ENCODE measurements around the gene CST9. TPM values are rescaled to one million over a fixed set of nuclear protein-coding genes. Genes with fewer than 3 reads are reported as not detected.

Gene CST9, protein sequence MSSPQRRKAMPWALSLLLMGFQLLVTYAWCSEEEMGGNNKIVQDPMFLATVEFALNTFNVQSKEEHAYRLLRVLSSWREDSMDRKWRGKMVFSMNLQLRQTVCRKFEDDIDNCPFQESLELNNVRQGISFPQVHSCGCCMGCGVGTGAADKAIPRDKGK
- total RNA-seq, result not detected

DNA sequence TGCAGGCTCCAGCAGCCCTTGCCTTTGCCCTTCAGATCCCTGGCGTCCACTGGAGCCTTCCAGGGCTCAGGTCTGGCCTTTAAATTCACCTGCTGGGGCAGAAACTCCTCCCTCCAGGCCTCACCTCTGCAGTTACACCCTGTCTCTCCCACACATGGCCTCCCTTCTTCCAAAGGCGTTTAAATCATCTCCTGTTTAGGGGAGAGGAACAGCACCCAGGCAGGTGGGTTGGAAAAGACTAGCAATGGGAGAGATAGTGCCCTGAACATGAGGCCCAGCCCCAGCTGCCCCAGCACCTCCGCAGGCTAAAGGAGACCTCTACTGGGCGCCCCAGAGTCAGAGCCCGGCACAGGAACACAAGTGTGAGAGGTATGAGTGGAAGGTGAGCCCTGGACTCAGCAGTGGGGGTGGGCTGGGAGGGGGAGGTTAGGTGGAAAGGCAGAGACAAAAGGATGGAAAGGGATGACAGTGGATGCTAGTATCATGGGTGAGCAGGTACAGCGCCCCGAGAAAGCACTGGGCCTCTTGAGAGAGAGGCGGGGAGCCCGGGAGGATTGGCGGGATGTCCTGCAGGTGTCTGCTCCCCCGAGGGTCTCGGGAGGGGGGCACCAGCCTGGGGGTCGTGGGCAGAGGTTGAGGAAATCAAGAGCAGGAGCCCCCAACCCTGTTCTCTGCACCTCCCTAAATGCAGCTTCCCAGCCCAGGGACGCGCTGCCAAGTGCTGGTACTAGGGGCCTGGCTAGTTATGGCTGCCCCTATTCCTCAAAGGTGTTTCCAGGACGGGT lies at the start of gene CST9:
Gene CST9, minus strand, starts transcription at position 51 of the 785 bp plus-strand sequence. CDS start 53 bp downstream, outside the sequence.
- no peak for ATAC-seq

DNA sequence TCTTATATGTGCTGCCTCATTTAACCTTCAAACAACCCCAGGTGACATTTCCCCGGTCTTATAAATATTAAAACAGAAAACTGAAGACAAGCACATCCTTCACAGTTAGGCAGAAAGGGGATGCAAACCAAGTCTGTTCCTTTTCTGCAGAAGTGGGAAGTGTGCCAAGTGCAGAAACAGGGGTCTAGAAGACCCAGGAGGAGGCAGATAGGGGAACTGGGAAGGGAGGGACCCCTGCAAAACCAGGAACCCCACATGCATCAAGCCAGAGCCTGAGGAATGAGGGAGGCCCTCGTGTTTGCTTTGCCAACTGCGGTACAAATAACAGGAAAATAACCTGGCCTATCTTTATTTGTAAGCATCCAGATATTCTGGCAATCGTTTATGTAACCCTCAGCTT lies 49.0 kb upstream of the CST9 start:
- no peak for ATAC-seq

DNA sequence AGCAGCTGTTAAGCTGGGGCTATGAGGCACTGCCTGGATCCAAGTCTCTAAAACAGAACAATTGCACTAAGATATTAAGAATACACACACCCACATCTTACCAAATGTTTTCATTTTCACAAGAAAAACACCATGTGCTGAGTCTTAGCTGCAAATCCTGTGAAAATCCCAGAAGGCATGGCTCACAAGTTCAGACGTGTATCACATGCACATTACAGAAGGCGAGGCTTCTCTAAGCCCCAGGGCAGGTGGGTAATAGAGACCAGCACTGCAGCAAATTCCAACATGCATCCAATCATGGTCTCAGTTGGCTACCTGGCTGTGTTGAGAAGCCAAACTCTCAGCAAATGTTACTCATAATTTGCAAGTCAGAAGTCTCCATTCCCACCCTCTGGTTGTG lies 48.3 kb upstream of the CST9 start:
- peak; percentile 86 for ATAC-seq

DNA sequence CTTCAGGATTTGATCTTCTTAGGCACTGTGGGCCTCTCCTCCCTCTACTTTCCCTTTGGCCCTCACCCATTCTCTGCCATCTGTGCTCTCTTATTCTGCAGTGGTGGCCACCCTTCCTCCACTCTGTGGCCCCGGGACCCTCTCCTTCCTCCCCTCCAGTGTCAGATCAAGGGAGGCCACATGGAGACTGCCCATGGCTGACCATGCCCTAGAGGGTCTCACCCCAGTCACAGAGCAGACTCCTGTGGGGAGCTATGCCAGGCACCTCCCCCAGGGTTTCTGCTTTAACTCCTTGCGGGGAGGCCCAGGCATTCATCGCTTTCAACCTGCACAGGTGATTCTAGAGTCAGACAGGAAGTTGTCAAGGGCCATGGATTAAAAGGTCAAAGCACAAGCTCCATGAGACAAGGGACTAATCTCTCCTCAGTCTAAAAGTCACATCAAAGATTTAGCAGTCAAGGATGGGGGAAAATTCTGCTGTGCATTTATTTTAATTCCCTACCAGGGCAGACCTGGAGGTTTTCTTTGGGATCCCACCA lies 47.8 kb upstream of the CST9 start:
- no peak for ATAC-seq

DNA sequence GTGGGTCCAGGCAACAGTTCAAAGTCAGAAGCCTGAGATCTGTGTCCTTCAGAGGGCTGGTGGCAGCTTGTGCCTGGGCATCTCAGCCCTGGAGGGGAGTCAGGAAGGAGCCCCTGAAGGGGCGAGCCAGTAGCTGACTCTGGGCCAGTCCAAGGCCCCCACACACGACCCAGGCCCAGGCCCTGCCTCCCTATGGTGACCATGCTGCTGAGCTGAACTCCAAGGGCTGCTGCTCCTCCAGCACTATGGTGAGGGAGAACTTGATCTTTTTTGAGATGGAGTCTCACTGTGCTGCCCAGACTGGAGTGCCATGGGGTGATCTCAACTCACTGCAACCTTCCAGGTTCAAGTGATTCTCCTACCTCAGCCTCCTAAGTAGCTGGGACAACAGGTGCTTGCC lies 47.2 kb upstream of the CST9 start:
- no peak for ATAC-seq

DNA sequence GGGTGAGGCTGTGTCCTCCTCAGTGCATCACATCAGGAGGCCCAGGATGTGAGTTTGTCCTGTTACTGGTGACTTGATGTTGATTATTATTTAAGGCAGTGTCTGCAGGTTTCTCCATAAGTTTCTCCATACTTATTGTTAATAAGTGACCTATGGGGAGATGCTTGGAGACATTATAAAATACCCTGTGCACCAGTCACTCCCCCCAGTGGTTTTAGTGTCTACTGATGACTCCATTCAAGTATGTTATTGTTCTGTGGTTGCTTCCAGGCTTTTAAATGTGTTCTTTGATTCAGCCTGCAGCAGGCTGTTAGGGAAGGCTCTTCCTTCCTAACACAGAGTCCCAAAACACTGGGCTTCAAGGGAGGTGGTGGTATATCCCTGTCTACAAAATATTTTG lies 46.7 kb upstream of the CST9 start:
- ATAC-seq, result no peak

DNA sequence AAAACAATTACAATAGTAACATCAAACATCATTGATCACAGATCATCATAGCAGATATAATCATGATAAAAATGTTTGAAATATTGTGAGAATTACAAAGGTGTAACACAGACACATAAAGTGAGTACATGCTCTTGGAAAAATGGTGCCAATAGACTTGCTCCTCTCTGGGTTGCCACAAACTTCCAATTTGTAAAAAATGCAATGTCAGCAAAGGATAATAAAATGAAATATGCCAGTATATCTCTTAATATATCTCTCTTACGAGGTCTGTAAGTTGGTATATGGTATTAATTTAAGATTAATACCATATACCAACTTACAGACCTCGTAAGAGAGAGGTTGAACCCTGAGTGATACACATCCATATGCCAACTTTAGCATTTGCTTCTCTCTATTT lies 45.4 kb upstream of the CST9 start:
- ATAC-seq, result no peak

DNA sequence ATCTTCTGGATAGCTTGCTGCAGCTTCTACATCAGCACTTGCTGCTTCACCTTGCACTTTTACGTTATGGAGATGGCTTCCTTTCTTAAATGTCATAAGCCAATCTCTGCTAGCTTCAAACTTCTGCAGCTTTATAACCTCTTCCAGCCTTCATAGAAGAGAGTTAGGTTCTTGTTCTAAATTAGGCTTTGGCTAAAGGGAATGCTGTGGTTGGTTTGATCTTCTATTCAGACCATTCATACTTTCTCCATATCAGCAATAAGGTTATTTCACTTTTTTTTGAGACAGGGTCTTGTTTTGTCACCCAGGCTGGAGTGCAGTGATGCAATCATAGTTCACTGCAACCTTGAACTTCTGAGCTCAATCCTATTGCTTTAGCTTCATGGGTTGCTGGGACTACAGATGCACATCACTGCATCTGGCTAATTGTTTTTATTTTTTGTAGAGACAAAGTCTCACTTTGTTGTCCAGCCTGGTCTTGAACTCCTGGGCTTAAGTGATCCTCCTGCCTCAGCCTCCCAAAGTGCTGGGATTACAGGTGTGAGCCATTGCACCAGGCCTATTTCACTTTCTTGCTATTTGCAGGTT lies 44.2 kb upstream of the CST9 start:
- ATAC-seq, result no peak

DNA sequence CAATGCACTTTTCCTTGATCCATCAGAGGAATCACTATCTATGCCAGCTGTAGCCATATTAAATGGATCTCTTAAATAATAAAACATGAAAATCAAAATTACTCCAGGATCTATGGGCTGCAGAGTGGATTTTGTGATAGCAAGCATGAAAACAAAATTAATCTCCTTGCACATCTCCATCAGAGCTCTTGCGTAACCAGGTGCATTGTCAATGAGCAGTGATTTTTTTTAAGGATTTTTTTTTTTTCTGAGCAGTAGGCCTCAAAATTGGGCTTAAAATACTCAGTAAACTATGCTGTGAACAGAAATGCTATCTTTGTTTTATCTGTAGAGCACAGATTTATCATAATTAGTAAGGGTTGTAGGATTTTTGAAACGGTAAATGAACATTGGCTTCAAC lies 43.5 kb upstream of the CST9 start:
- no peak for ATAC-seq

DNA sequence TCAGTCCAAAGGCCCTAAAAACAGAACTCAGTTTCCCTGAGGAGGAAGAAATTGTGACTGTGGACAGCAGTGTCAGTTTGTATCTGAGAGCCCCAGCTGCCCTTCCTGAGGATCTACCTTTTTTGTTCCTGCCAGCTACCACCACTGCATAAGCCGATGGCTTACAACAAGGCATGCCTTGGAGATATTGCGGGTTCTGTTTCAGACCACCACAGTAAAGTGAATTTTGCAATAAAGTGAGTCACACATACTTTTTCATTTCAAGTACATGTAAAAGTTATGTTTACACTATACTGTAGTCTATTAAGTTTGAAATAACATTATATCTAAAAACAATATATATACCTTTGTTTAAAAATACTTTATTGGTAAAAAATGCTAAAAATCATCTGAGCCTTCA lies 41.6 kb upstream of the CST9 start:
- ATAC-seq, result no peak

DNA sequence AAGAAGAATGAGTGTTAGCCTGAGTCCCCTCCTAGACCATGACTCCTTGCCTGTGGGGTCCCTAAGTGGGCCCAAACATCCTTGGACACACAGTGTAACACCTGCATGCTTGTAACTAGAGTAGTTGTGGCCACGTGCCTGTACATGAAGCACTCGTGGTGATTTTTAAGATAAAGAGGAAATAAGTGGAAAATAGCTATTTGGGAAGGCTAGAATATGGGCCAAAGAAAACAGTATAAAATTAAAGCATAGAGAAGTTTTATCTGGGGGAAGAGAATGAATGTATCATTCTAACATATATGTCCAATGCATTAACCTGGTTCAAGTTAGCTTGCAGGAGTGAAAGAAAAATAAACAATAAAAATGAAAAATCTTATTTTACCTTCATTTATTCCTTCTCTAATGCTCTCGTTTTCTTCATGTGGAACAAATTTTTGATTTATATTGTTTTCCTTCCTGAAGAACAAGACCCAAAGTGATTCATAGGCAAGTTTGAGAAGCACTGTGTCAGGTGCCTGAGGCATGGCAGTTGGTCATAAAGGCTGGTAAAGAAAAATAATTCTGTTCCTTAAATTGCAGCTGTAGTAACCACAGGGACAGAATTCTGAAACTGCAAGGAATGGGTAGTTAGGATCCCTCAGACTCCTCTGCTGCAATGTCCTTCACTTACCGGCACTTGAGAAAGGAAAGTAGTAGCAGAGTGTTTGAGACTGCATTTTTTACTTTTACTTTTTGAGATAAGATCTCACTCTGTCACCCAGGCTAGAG lies 40.6 kb upstream of the CST9 start:
- peak; percentile 70 for ATAC-seq

DNA sequence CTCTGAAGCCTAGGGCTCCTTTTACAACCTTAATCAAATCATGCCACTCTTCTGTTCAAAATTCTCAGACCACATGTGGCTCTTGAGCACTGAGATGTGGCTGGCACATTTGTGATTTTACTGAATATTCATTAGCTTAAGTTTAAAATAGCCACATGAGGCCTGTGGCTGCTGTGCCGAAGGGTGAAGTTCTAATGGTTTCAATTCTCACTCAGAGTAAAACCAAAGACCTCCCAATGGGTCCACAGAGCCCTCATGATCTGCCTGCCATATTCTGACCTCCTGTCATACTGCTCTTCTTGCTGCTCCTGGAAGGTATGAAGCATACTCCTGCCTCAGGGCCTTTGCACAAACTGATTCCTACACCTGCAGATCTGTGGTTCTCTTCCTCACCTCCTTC lies 39.9 kb upstream of the CST9 start:
- no peak for ATAC-seq

DNA sequence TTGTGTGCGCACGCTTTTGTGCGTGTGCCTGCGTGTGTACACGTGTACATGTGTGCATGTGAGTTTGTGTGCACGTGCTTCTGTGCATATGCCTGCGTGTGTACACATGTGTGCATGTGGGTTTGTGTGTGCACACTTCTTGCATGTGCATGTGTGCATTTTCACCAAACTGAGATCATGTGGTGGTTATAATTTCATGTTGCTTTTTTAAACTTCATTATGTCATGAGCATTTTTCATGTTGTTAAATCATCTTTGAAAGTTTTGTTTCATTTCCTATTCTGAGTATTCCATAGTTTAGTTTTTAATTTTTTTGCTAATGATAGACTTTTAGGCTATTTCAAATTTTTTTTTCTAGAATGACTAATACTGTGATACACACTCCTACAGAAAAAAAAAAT lies 38.4 kb upstream of the CST9 start:
- no peak for ATAC-seq

DNA sequence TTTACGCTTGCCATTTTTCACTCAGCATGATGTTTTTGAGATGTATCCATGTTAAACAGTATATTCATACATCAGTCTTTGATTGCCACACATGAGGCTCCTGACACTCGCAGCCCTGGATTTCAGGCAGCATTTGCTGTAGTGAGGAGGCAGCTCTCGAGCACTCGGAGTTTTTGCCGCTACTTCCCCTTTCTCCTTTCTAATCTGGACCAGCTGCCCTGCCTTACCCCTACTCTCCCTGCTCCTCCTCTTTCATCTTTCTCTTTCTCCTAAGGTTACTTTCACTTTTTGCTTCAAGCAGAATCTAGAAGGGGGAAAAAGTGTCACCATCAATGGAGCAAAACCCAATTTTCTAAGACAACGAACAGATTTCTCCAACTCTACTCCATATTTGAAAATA lies 37.9 kb upstream of the CST9 start:
- no peak for ATAC-seq

DNA sequence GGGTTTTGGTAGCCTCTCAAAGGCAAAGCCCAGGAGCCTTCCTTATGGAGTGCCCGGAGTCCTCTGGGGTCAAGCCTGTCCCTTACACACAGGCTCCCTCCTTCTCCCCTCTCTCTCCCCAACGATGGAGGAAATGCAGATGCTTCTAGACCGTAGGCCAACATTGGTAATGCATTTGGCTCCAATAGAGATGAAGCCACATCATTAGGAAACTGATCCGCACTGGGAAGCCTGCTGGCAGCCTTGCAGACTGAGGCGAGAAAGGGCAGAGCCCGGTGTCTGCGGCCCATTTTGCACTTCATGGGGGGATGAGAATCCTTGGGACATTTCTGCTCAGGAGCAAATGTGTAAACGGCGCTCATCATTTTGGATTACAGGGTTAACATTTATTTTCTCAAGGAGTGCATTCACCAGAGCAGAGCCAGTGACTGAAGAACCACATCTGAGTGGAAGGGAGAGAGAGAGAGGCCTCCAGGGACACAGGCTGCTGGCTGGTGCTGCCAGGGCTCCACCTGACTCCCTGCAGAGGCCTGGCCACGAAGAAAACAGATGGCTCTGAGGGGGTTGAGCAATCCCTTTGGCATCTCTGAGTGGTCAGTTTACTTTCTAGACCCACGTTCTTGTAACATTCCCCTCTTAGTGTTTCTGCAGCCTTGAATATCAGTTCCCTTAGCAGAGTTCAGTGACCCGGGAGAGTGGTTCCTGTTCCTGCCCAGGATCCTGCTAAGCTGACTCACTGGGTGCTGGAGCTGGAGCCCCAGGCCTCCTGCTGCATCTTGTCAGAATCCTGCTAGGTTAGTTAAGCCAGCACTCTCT lies 36.4 kb upstream of the CST9 start:
- peak; percentile 65 for ATAC-seq

DNA sequence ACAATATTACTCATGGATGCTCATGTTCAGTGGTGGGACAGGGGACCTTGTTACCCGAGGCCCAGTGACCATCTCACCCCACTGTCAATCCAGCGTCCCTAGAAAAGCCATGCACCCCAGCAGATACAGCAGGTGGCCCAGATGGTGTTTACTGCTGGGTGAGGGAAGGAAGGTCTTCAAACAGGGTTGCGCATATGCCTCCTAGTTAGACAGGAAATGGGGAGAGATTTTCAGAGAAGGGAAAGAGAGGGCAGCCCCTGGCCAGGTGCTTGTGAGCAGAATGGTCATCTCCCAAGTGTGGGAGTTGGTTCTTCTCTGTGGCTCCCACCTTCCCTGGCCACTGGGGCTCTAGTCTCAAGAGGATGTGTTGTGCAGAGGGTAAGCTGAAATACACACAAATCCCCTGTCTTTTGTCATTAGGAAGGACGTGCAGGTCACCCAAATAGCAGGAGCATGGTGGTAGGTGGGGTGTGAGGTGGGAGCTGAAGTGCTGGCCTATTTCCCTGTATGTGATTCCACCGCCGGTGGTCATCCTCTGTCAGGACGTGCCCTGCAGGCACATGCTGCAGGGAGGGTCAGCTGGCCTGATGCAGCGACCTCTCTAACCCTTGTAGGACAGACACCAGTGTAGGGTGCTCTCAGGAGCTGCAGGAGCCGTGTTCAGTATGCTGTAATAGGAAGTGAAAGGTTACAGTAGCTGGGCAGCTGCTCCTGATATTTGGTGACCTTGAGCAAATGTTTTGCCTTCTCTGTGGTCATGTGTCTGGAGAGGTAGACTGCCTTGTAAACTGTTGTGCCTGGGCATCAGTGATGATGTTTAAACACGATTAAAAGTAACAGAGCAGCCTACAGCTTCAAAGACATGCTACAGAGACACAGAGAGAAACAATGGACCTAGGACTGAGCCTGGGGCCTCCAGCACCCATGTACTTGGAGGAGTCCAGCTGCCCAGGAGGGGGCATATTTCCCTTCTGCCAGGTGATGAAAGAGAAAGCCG lies 35.3 kb upstream of the CST9 start:
- ATAC-seq, result no peak

DNA sequence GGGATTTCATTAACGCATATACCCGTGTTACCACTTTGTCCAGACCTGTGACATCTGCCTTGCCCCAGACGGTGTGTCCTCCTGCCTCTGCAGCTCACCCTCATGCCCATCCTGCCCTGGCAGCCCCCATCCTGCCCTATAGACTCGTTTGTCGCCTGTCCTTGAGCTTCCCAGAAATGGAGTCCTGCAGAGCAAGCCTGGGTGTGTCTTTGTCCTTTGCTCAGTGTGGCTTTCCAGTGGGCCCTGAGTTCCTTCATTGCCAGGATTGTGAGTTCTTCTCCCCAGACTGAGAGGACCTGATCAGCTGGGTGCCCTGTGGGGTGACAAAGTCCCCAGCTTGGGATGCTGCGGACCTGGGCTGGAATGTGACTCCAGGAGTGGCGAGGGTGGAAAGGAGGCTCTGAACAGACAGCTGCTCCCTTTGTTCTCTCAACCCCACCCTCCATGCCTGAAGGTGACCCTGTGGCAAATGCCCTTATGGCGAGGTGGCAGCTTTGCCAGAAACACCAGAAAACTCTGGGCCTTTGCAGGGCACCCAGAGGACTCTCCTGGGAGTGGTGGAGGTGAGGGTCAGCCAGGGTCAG lies 34.4 kb upstream of the CST9 start:
- ATAC-seq, result no peak

DNA sequence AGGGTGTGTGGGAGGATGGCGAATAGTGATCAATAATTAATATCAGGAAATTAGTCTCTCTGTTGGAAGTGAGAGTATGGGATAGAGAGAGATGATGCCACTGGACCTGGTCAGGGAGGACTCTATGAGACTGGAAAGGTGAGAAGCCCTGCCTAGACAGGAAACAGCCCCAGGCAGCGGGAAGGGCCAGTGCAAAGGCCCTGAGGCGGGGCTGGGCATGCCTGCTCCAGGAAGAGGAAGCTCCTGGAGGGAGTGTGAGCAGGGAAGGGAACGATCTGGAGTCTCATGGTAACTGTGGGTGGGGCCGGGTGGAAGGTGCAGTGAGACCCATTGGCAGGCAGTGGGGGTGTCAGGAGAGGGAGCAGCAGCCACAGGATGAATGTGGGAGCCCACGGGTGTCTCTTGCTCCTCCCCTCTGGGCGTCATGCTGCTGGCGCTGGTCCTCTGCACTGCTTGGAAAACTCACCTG lies 33.8 kb upstream of the CST9 start:
- ATAC-seq, result peak; percentile 46

DNA sequence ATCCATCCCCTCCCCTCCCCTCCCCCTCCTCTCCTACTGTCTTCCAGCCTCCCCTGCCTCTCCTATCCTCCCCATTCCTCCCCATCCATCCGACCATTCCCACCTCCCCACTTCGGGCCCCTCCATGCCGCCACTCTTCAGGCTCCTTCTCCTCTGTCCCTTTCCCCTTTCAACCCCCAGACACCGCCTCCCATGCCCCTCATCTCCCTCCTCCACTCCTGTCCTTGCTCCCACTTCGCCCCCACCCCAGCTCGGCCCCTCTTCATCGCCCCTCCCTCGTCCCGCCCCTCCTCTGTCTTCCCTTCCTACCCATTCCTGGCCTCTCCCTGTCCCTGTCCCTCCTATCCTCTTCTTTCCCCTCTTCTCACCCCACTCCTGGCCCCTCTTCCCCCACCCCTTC lies 32.6 kb upstream of the CST9 start:
- ATAC-seq, result no peak

All from esophagus mucosa (tissue), 1 donor.